Ovary (tissue), 9 donors: ENCODE results near the gene MACROH2A1. TPM values are rescaled to one million over a fixed set of nuclear protein-coding genes. Genes with fewer than 3 reads are reported as not detected.

Experiments used
- DNase-seq, 5 donors: peaks; one replicate each; pipeline ENCODE4 v3.0.0-alpha.2; 2019 to 2020
- H3K27ac ChIP-seq, 2 donors: fragments of 200-600 bp; one replicate each; pipeline versions ENCODE4 v1.5.1 to v1.8.0; 2019 to 2022
- H3K27me3 ChIP-seq: fragments of 200-600 bp; one replicate; pipeline ENCODE4 v1.8.0; 2022
- H3K36me3 ChIP-seq: fragments of 200-600 bp; sonication (generic); one replicate; pipeline ENCODE4 v1.5.1; 2019
- H3K4me1 ChIP-seq: one replicate; pipeline ENCODE4 v1.8.1; 2013; ENCODE audit warnings: mild to moderate bottlenecking, moderate library complexity; ENCODE audit not compliant: insufficient read depth
- H3K4me3 ChIP-seq: fragments of 200-600 bp; sonication (generic); one replicate; pipeline ENCODE4 v1.5.1; 2017
- H3K9me3 ChIP-seq, 2 donors: fragments of 200-600 bp in 1 of 2; sonication (generic) in 1 of 2; one replicate each; pipeline versions ENCODE4 v1.5.1 to v1.8.1; 2013 to 2019; ENCODE audit warnings: mild to moderate bottlenecking in 1 of 2, moderate library complexity in 1 of 2
- CTCF ChIP-seq, 3 donors: fragments of 450-650 bp in 2 of 3; fragments of 200-600 bp in 1 of 3; IDR thresholded peaks; one replicate each; pipeline versions ENCODE4 v1.5.1 to v1.8.0; 2016 to 2022; ENCODE audit warnings: antibody characterized with exemption in 3 of 3, mild to moderate bottlenecking in 1 of 3
- EP300 ChIP-seq: sonication (generic); formaldehyde crosslinking; IDR thresholded peaks from one replicate; pipeline ENCODE4 v1.6.1; 2017; ENCODE audit warnings: antibody characterized with exemption
- POLR2A ChIP-seq: fragments of 450-650 bp; IDR thresholded peaks from one replicate; pipeline ENCODE4 v1.6.1; 2017; ENCODE audit warnings: antibody characterized with exemption, mild to moderate bottlenecking, moderate library complexity
- WGBS, 3 donors: extraction: QIAGEN DNeasy Blood & Tissue Kit in 1 of 3; methylation state at CpG; one replicate each; pipeline versions ENCODE4 v1.1.5 to v1.1.7; 2013 to 2017; 5-methylcytosine and 5-hydroxymethylcytosine counted together
- intact Hi-C, 4 donors: fragments of 100-400 bp; cut with DNase I; formaldehyde crosslinking; loops; one replicate each; pipeline versions ENCODE4 v1.11.0 to v1.15.1; 2022 to 2023
- polyA plus RNA-seq, 2 donors: library from polyadenylated mRNA; stranded (reverse); fragments of 200-250 nt in 1 of 2; fragments of 350-450 nt in 1 of 2; fragmentation: Illumina TruSeq in 1 of 2; extraction: RNeasy Lipid Tissue Mini Kit (QIAGEN cat#74804) in 1 of 2; gene quantifications; one replicate each; pipeline ENCODE4 v1.2.3, GENCODE V29; 2013 to 2014
- total RNA-seq, 7 donors: library from RNA; depleted of rRNA in 2 of 7; stranded (reverse); fragments of >200 nt in 2 of 7; fragmentation: NEBNext Ultra II Directional in 3 of 7; extraction: Animal tissue kit (Norgen Biotek cat#: 25700) in 3 of 7; gene quantifications; one replicate each; pipeline versions ENCODE4 v1.1.0 to v1.2.4, GENCODE V29; 2016 to 2023
- donor health status: DM: no; HTN: no; CAD: no; lungs with moderate emphysema.
- donor health status: DM: no; HTN: no; CAD: no.
- donor health status: Bipolar disorder and iron deficiency.
- donor health status: DM: yes; HTN: yes; CAD: no.
- donor health status: DM: no; HTN: no; CAD: no.
- donor health status: DM: yes; HTN: yes; CAD: no.

MACROH2A1 gene
- total and polyA plus RNA-seq, 9 donors, result 71.7 to 157 (median 102) TPM

GRCh38 chr5:135315386-135315785 lies 83.6 kb downstream of the MACROH2A1 start:
- H3K4me1 ChIP-seq, result no peaks in the 10 kb centered on the region
- TF ChIP-seq POLR2A (no peak), EP300 (no peak), CTCF (IDR thresholded peaks at IDR 0.05) (no peak)
- 66 to 79% (median 75%) methylated on average over 2 of the region's 2 CpGs for WGBS, 3 donors
- H3K9me3 ChIP-seq, result no peaks in the 10 kb centered on the region
- no peak for DNase-seq
- no peaks in the 10 kb centered on the region for H3K27me3 ChIP-seq
- no peak overlapping the region for H3K27ac ChIP-seq
- H3K4me3 ChIP-seq, result no peak overlapping the region
- no peaks in the 10 kb centered on the region for H3K36me3 ChIP-seq
- intact Hi-C loops, result no loop called here

GRCh38 chr5:135313946-135314345 lies 85.1 kb downstream of the MACROH2A1 start:
- intact Hi-C loops, result no loop called here
- no peaks in the 10 kb centered on the region for H3K36me3 ChIP-seq
- no peak for DNase-seq
- H3K9me3 ChIP-seq, result no peaks in the 10 kb centered on the region
- H3K27me3 ChIP-seq, result no peaks in the 10 kb centered on the region
- no peak overlapping the region for H3K4me3 ChIP-seq
- H3K4me1 ChIP-seq, result no peaks in the 10 kb centered on the region
- H3K27ac ChIP-seq, result no peak overlapping the region
- 52 to 85% (median 72%) methylated on average over 2 of the region's 2 CpGs for WGBS, 3 donors
- TF ChIP-seq CTCF (IDR thresholded peaks at IDR 0.05) (no peak), POLR2A (no peak), EP300 (no peak)

GRCh38 chr5:135313405-135313804 lies 85.6 kb downstream of the MACROH2A1 start:
- H3K36me3 ChIP-seq, result no peaks in the 10 kb centered on the region
- no peak overlapping the region for H3K4me3 ChIP-seq
- H3K9me3 ChIP-seq, result no peaks in the 10 kb centered on the region
- no peaks in the 10 kb centered on the region for H3K27me3 ChIP-seq
- WGBS, 3 donors, result 87 to 94% (median 90%) methylated on average over 4 of the region's 4 CpGs
- no peak overlapping the region for H3K27ac ChIP-seq
- H3K4me1 ChIP-seq, result no peaks in the 10 kb centered on the region
- intact Hi-C loops, result no loop called here
- TF ChIP-seq EP300 (no peak), POLR2A (no peak), CTCF (IDR thresholded peaks at IDR 0.05) (no peak)
- no peak for DNase-seq

GRCh38 chr5:135312255-135312935 lies 86.6 kb downstream of the MACROH2A1 start:
- intact Hi-C loops, result no loop called here
- Histone ChIP-seq H3K4me1 (no peaks in the 10 kb centered on the region), H3K9me3 (no peaks in the 10 kb centered on the region), H3K4me3 (no peak overlapping the region), H3K36me3 (no peaks in the 10 kb centered on the region), H3K27me3 (no peaks in the 10 kb centered on the region), H3K27ac (no peak overlapping the region)
- TF ChIP-seq EP300 (no peak), POLR2A (no peak), CTCF (IDR thresholded peaks at IDR 0.05) (no peak)
- 95 to 97% (median 97%) methylated on average over 10 of the region's 10 CpGs for WGBS, 3 donors
- DNase-seq, result no peak
